HG03103 (cell line): ENCODE results near the gene CUL3.
A peak's percentile ranks its signal among the peaks of the same experiment; 100 is the strongest.
"Not testable (repeated sequence)": the region's sequence is repeated elsewhere in the genome, so short reads cannot be mapped to it uniquely, and the experiment has no call there.

Experiments used
- ATAC-seq: cut with Tn5 transposase; IDR thresholded peaks from one replicate; pipeline ENCODE4 v1.9.1; 2021; ENCODE audit warnings: low read depth; ENCODE audit not compliant: unreplicated experiment

The CUL3 gene

GRCh38 chr2:224585211-224586088, at the start of gene CUL3:
TSS of gene CUL3 (minus strand) at chr2:224585363. CDS start at chr2:224585009, 354 bp downstream.
- peak; percentile 59 for ATAC-seq

GRCh38 chr2:224630659-224631550, 45.7 kb upstream of the CUL3 start:
- ATAC-seq = no peak

DNA sequence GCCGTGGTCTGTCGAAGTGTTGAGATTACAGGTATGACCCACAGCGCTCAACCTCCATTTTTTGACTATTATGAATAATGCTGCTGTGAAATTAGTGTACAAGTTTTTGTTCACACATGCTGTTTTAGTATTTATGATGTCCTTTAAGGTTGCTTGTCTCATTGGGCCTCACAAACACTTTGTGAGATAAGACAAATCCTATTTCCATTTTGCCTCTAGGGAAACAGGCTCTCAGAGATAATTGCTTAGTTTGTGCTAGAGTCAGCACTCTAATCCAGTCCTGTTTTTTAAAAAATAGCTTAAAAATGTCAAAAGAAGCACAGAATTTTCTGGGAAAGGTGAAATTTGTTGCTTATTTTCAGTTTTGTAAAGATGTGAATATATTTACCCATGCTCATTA, 43.3 kb upstream of the CUL3 start:
- ATAC-seq = no peak

GRCh38 chr2:224626735-224627134, 41.6 kb upstream of the CUL3 start:
- no peak for ATAC-seq

GRCh38 chr2:224613543-224614286, 28.6 kb upstream of the CUL3 start:
- no peak for ATAC-seq

GRCh38 chr2:224612578-224612977, 27.4 kb upstream of the CUL3 start:
- ATAC-seq = no peak

GRCh38 chr2:224611938-224612337, 26.8 kb upstream of the CUL3 start:
- no peak for ATAC-seq

DNA sequence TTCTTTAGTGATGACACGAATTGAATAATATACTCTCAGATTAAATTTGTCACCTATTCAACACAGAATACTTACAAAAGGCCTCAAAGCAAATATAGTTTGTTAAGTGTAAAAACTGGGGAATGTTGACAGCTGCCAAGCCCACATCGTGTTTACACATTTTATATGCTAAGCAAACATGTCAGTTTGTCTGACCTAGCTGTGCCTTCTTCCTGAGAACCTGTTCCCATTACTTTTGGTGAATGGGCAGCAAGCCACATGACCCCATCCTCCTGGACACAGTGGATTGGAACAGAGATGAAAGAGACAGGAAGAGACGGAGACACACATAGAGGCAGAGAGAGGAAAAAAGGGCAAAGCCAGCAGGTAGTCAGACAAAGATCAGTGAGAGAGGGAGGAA, 22.9 kb upstream of the CUL3 start:
- no peak for ATAC-seq

DNA sequence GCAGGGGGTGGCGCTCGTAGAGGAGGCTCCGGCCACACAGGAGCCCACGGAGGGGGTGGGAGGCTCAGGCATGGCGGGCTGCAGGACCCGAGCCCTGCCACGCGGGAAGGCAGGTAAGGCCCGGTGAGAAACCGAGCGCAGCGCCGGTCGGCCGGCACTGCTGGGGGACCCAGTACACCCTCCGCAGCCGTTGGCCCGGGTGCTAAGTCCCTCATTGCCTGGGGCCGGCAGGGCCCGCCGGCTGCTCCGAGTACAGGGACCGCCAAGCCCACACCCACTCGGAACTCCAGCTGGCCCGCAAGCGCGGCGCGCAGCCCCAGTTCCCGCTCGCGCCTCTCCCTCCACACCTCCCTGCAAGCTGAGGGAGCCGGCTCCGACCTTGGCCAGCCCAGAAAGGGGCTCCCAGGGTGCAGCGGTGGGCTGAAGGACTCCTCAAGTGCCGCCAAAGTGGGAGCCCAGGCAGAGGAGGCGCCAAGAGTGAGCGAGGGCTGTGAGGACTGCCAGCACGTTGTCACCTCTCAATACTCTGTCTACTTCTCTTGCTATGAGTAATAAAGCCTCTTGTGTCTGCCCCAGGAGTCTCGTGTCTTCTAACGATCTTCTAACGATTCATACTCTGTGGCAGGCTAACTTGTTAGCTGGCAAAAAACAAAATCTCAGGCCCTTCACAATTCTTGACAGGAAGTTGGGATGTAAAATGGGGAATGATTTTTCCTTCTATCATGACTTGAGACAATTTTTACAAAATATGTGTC, 18.8 kb upstream of the CUL3 start:
- not testable (repeated sequence) for ATAC-seq

DNA sequence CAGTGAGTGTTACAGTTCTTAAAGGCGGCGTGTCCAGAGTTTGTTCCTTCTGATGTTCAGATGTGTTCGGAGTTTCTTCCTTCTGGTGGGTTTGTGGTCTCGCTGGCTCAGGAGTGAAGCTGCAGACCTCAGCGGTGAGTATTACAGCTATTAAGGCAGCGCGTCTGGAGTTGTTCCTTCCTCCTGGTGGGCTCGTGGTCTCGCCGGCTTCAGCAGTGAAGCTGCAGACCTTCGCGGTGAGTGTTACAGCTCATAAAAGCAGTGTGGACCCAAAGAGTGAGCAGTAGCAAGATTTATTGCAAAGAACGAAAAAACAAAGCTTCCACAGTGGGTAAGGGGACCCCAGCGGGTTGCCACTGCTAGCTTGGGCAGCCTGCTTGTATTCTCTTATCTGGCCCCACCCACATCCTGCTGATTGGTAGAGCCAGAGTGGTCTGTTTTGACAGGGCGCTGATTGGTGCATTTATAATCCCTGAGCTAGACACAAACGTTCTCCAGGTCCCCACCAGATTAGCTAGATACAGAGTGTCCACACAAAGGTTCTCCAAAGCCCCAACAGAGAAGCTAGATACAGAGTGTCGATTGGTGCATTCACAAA, 17.7 kb upstream of the CUL3 start:
- not testable (repeated sequence) for ATAC-seq

DNA sequence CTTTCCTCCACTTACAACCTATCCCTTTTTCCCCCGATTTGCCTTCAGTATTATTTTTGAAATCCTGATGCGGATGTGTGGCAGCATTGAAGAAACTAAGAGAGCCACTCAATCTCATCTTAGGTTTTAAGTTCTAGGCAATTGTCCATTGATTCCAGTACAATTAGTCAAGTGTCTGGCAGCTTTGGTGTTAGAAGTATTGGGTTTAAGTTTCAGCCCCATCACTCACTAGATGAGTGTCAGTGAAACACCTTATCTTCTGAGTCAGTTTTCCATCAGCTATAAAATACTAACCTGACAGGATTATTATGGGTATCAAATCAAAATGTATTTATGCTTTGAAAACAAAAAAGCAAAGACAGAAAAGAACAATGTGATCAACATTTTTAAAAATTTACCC, 16.8 kb upstream of the CUL3 start:
- ATAC-seq = no peak

DNA sequence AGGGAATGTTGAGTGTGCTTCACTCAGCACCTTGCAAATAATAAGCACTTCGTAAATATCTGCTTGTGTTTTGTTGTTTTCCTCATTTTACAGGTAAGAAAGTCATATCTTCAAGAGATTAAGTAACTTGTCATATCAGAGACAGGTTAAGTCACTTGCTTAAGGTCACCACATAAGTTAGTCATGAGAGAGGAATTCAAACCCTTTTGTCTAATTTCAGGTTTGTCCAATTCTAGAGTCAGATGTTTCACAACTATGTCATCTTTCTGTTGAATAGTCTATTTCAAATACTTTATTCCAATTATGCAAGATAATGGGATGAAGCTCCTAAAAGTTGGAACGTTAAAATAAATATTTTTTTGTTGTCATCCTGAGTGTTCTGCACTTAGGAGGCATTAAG, 13.5 kb upstream of the CUL3 start:
- ATAC-seq = no peak

- no peak for ATAC-seq
These were observed 11.1 kb upstream of the CUL3 start for GRCh38 chr2:224596289-224596688.

DNA sequence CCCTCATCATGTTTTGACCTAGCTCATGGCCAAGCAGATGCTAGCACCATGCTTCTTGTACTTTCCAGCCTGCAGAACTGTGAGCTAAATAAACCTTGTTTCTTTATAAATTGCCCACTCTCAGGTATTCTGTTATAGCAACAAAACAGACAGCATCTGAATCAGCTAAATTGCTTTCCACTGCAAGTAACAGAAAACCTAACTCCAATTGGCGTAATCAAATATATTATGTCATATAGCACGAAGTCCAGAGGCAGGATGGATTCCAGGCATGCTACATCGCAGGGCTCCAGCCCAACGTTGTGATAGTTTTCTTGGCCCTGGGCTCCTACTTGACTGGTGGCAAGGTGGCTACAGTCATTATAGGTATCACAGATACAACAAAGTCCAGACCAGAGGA, 10.4 kb upstream of the CUL3 start:
- ATAC-seq = no peak

DNA sequence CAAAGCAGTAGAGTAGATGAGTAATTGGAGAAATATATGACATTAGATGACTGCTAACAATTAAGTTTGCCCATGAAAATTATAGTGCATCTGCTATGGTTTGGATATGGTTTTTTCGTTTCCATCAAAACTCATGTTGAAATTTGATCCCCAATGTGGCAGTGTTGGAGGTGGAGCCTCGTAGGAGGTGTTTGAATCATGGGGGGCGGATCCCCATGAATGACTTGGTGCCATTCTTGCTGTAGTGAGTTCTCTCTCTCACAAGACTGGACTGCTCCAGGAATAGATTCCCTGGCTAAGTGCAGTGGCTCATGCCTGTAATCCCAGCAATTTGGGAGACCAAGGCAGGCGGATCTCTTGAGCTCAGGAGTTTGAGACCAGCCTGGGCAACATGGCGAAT, 9.7 kb upstream of the CUL3 start:
- no peak for ATAC-seq

DNA sequence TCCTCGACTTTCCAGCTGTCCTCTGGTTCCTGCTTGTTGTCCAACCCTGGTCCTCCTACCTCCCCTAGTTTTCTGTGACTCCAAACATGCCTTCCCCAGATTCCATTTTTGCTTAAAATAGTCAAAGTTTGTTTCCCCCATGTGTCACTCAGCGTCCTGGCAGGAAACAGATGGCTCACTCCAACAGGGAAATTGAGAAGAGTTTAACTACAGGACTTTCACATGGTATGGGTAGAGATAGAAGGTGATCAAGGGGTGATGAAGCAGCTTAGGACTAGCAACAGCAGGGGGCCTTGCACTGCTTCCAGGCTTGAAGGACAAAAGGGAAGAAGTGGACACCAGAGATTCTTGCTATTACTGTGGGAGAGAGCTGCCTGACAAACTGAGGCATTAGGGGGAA, 6.1 kb upstream of the CUL3 start:
- ATAC-seq = no peak

DNA sequence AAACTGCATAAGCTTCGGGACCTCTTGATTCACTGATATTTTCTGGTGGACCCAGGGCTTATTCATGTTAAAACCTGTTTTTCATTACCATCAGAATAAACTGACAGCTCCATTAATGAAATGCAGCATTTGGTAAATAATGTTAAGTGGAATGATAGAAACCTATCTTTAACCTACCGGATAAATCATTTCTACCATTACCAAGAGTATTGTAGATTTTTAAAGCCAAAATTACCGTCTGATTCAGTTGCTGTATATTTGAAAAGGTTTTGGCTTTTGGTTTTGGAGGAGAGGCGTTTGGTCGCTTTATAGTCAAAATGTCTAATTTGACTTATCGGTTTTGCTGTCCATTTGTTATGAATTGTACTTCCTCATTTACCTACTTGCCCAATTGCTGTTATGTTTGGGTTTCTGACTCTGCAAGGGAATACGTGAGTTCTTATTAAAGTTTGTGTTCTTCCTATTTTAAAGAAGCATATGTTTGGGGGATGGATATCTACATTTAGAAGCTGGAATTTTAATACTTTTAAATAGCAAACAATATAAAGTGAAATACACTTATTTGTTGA, 1.0 kb upstream of the CUL3 start:
- no peak for ATAC-seq

DNA sequence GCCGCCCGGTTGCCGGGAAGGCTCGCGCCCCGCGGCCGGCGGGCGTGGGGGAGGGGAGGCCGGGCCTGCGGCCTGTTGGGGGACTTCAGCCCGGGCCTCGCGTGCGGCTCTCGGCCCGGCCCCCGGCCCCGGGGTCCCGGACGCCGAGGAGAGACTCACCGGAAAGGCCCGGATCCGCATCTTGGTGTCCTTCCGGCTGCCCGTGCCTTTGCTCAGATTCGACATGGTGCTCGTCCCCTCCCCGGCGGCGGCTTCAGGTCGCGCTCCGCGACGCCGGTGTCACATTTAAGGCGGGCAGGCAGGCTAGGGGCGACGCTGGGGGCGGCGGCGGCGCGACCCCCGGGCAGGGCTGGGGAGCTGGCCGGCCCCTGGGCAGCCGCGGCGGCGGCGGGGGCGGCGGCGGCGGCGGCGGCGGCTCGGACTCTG, 365 bp downstream of the CUL3 start:
- peak; percentile 30 for ATAC-seq

- peak; percentile 0 for ATAC-seq
These were observed 915 bp downstream of the CUL3 start for GRCh38 chr2:224584111-224584784.
